Kidney (tissue), 14 donors: Measurements from ENCODE around the gene ZSWIM8. TPM values are rescaled to one million over a fixed set of nuclear protein-coding genes. Genes with fewer than 3 reads are reported as not detected.

Source experiments
- DNase-seq, 5 donors: peaks; one replicate each; pipeline ENCODE4 v3.0.0-alpha.2; 2013 to 2020
- FAIRE-seq: peaks from 2 replicates; lab custom pipeline; 2012; peaks lifted over from hg19 to GRCh38; lab: Jason Lieb, UNC
- H3K27ac ChIP-seq, 2 donors: one replicate each; pipeline ENCODE4 v1.7.0; 2013; ENCODE audit warnings: low read depth in 2 of 2, low read length in 2 of 2, inconsistent platforms in 1 of 2
- H3K27me3 ChIP-seq: one replicate; pipeline ENCODE4 v1.7.1; 2013; ENCODE audit warnings: low read length, inconsistent platforms; ENCODE audit not compliant: control insufficient read depth, insufficient read depth
- H3K36me3 ChIP-seq, 3 donors: one replicate each; pipeline versions ENCODE4 v1.7.0 to v1.7.1; 2013; ENCODE audit warnings: low read length in 3 of 3, control low read depth in 1 of 3, inconsistent platforms in 1 of 3; ENCODE audit not compliant: insufficient read depth in 3 of 3, control insufficient read depth in 2 of 3
- H3K4me1 ChIP-seq, 3 donors: one replicate each; pipeline versions ENCODE4 v1.7.0 to v1.7.1; 2013; ENCODE audit warnings: low read length in 3 of 3, inconsistent platforms in 1 of 3, low read depth in 1 of 3; ENCODE audit not compliant: control insufficient read depth in 2 of 3, insufficient read depth in 2 of 3
- H3K4me3 ChIP-seq, 3 donors: one replicate each; pipeline versions ENCODE4 v1.7.0 to v1.8.1; 2013; ENCODE audit warnings: low read length in 3 of 3, control low read depth in 1 of 3, inconsistent platforms in 1 of 3
- H3K9ac ChIP-seq, 3 donors: one replicate each; pipeline versions ENCODE4 v1.7.0 to v1.7.1; 2013; ENCODE audit warnings: low read length in 3 of 3, control low read depth in 1 of 3, inconsistent platforms in 1 of 3
- H3K9me3 ChIP-seq, 3 donors: one replicate each; pipeline versions ENCODE4 v1.7.0 to v1.7.1; 2013; ENCODE audit warnings: low read length in 3 of 3, control low read depth in 1 of 3, inconsistent platforms in 1 of 3; ENCODE audit not compliant: control insufficient read depth in 2 of 3, insufficient read depth in 1 of 3
- CTCF ChIP-seq: IDR thresholded peaks from 3 replicates; pipeline ENCODE4 v1.5.1; 2012; ENCODE audit warnings: mild to moderate bottlenecking, moderate library complexity, borderline replicate concordance; ENCODE audit not compliant: insufficient read depth; ENCODE audit errors: extremely low read depth
- intact Hi-C: fragments of 100-400 bp; cut with DNase I; formaldehyde crosslinking; loops from one replicate; pipeline ENCODE4 v1.11.1; 2022
- polyA plus RNA-seq: library from polyadenylated mRNA; stranded (reverse); fragments of 350-450 nt; fragmentation: Illumina TruSeq; extraction: RNeasy Lipid Tissue Mini Kit (QIAGEN cat#74804); gene quantifications from one replicate; pipeline ENCODE4 v1.2.3, GENCODE V29; 2014; ENCODE audit warnings: low read depth, low replicate concordance; ENCODE audit not compliant: insufficient read depth
- total RNA-seq: library from RNA; stranded (reverse); fragmentation: NEBNext Ultra II Directional; extraction: Animal tissue kit (Norgen Biotek cat#: 25700); gene quantifications from one replicate; pipeline ENCODE4 v1.2.1, GENCODE V29; 2021
- donor health status: control.
- donor health status: control.
- donor health status: control.
- donor health status: control.
- donor health status: control.
- donor health status: DM: yes; HTN: yes; CAD: no.
- donor health status: Normal renal cell carcinoma (clear cell type).

ZSWIM8 gene
- total and polyA plus RNA-seq, 2 donors from 2014 or later: 91.8 to 96.7 TPM

DNA sequence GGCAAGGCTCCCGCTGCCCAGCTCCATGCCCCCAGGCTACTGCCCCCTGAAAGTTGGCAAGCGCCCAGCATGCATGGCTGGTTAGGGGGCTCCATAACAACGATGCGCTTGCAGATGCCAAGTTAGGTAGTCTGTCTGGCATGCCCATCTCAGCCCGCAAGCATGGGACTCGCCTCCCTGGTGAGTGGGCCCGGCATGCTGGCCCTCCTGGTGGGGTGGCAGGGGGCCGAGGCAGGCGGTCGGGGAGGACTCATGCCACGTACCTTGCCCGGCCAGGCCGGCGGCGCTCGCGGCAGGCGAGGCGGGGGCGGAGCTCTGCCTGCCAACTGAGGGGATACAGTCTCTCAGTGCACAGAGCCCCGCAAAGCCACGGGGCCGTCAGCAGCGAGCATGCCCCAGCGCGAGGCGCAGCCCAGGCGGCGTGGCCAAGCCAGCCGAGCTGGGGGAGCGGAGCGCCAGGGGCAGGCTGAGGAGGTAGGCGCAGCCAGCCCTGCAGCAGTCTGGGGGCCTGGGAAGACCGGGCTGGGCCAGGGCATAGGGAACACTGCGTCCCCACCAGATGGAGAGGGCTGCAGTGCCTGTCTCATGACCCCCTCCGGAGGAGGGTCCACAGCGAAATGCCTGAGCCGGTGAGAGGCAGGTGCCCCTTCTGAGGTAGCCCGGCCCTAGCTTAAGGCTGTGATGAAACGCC, 54.0 kb downstream of the ZSWIM8 start:
- Histone ChIP-seq H3K4me3 (no peak overlapping the region), H3K9ac (no peak overlapping the region), H3K9me3 (no peaks in the 10 kb centered on the region), H3K4me1 (no peaks in the 10 kb centered on the region), H3K27me3 (no peaks in the 10 kb centered on the region), H3K36me3 (peaks cover 0 to 46% (median 15%) of the 10 kb centered on the region in 3 donors), H3K27ac (no peak overlapping the region)
- no peak for DNase-seq
- no peak for FAIRE-seq
- intact Hi-C loops: no loop called here
- TF ChIP-seq CTCF: no peak

GRCh38 chr10:73840056-73840402, 54.6 kb downstream of the ZSWIM8 start:
- Histone ChIP-seq H3K9me3 (no peaks in the 10 kb centered on the region), H3K36me3 (peaks cover 0 to 52% (median 20%) of the 10 kb centered on the region in 3 donors), H3K9ac (no peak overlapping the region), H3K4me1 (no peaks in the 10 kb centered on the region), H3K27ac (no peak overlapping the region), H3K4me3 (no peak overlapping the region), H3K27me3 (no peaks in the 10 kb centered on the region)
- no peak for TF ChIP-seq CTCF
- FAIRE-seq (no peak), DNase-seq (no peak)
- intact Hi-C loops: no loop called here

GRCh38 chr10:73840403-73841060, 55.1 kb downstream of the ZSWIM8 start:
- FAIRE-seq: no peak
- no peak overlapping the region for H3K4me3 ChIP-seq
- no peaks in the 10 kb centered on the region for H3K4me1 ChIP-seq
- peaks cover 0 to 53% (median 21%) of the 10 kb centered on the region in 3 donors for H3K36me3 ChIP-seq
- H3K27me3 ChIP-seq: no peaks in the 10 kb centered on the region
- TF ChIP-seq CTCF: no peak
- H3K27ac ChIP-seq: no peak overlapping the region
- H3K9ac ChIP-seq: no peak overlapping the region
- H3K9me3 ChIP-seq: no peaks in the 10 kb centered on the region
- no peak for DNase-seq
- intact Hi-C loops: no loop called here
